PC-9 (cell line): ENCODE results near the gene SLC35G2. TPM values are rescaled to one million over a fixed set of nuclear protein-coding genes. Genes with fewer than 3 reads are reported as not detected.

Experiments used
- BruUV-seq: library from RNA; stranded (reverse); fragments of 400-500 nt; replicated peaks from 2 replicates; lab custom pipeline; 2021; lab: Mats Ljungman, UMichigan
- CTCF ChIA-PET: fragments of 300-600 bp; sonication (Branson Sonifier 250); formaldehyde crosslinking; loops from one replicate; lab custom pipeline; 2022; ENCODE audit warnings: antibody characterized with exemption; lab: Charles Lee
- POLR2A ChIA-PET: fragments of 300-600 bp; sonication (Branson Sonifier 250); formaldehyde crosslinking; loops from one replicate; lab custom pipeline; 2022; ENCODE audit warnings: antibody characterized with exemption; ENCODE audit not compliant: unreplicated experiment; lab: Charles Lee
- DNase-seq, 2 experiments: peaks; one replicate each; pipeline versions ENCODE4 v3.0.0 to v3.0.0-alpha.2; 2015 to 2022; ENCODE audit warnings: mixed read lengths in 1 of 2
- H2AFZ ChIP-seq: fragments of 200-600 bp; sonication (generic); 2 replicates; pipeline ENCODE4 v1.8.1; 2017; ENCODE audit warnings: antibody characterized with exemption
- H3F3A ChIP-seq: fragments of 200-600 bp; sonication (generic); 2 replicates; pipeline ENCODE4 v1.8.1; 2017; ENCODE audit warnings: antibody characterized with exemption, mild to moderate bottlenecking, low read depth; ENCODE audit not compliant: insufficient read depth
- H3K27ac ChIP-seq: fragments of 200-600 bp; sonication (generic); 2 replicates; pipeline ENCODE4 v1.6.1; 2016; ENCODE audit warnings: mixed run types
- H3K27me3 ChIP-seq: fragments of 200-600 bp; sonication (generic); 2 replicates; pipeline ENCODE4 v1.6.1; 2016; ENCODE audit warnings: low read depth, mixed run types; ENCODE audit not compliant: insufficient read depth
- H3K36me3 ChIP-seq: fragments of 200-600 bp; sonication (generic); 2 replicates; pipeline ENCODE4 v1.6.1; 2016; ENCODE audit warnings: low read depth, mixed run types
- H3K4me1 ChIP-seq: fragments of 200-600 bp; sonication (generic); replicated peaks from 2 replicates; pipeline ENCODE4 v1.6.1; 2016; ENCODE audit warnings: mixed run types; ENCODE audit not compliant: insufficient read depth
- H3K4me2 ChIP-seq: fragments of 200-600 bp; sonication (generic); 2 replicates; pipeline ENCODE4 v1.6.1; 2017; ENCODE audit warnings: mixed run types
- H3K4me3 ChIP-seq: fragments of 200-600 bp; sonication (generic); 2 replicates; pipeline ENCODE4 v1.6.1; 2016; ENCODE audit warnings: mixed run types
- H3K79me2 ChIP-seq: fragments of 200-600 bp; sonication (generic); 2 replicates; pipeline ENCODE4 v1.6.1; 2017; ENCODE audit warnings: low read depth, mixed run types
- H3K9me2 ChIP-seq: fragments of 200-600 bp; sonication (generic); 2 replicates; pipeline ENCODE4 v1.8.1; 2017; ENCODE audit warnings: mild to moderate bottlenecking; ENCODE audit not compliant: insufficient read depth
- H3K9me3 ChIP-seq: fragments of 200-600 bp; sonication (generic); 2 replicates; pipeline ENCODE4 v1.8.1; 2016; ENCODE audit warnings: low read depth; ENCODE audit not compliant: insufficient read depth
- H4K20me1 ChIP-seq: fragments of 200-600 bp; sonication (generic); 2 replicates; pipeline ENCODE4 v1.8.1; 2017; ENCODE audit not compliant: insufficient read depth
- CTCF ChIP-seq: fragments of 200-600 bp; sonication (generic); conservative IDR thresholded peaks from 2 replicates; pipeline ENCODE4 v1.6.1; 2017; ENCODE audit warnings: mixed run types, antibody characterized with exemption, mild to moderate bottlenecking, moderate library complexity
- EZH2 ChIP-seq: fragments of 200-600 bp; sonication (generic); IDR thresholded peaks from 2 replicates; pipeline ENCODE4 v1.8.0; 2017; ENCODE audit warnings: antibody characterized with exemption, low read depth
- intact Hi-C: fragments of 100-400 bp; cut with micrococcal nuclease; formaldehyde crosslinking; loops from one replicate; pipeline ENCODE4 v1.10.0; 2022; ENCODE audit not compliant: unreplicated experiment
- total RNA-seq: library from RNA; stranded (reverse); gene quantifications from 2 replicates; pipeline ENCODE4 v1.2.3, GENCODE V29; 2021

Gene SLC35G2
- total RNA-seq, 1 experiment from 2014 or later: 5.0 TPM

DNA sequence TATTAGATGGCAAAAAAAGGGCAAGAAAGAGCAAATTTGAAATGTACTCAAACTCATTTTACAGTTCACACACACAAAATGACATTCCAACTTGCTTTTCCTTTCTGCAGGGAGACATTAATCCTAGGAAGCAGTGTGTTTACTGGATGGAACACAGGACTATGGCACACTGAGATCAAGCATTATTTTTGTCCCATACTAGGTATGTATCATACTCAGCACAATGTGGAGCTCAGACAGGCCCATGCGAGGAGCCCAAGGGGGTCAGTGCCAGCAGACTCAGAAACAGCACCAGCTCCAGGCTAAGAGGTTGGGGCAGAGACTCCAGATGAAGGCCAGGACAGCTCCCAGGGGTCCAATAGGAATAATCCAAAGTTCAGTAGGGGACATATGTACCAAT lies 30.8 kb upstream of the SLC35G2 start:
- peaks cover 19% of the 10 kb centered on the region for H3K4me1 ChIP-seq
- TF ChIP-seq CTCF (no peak), EZH2 (no peak)
- H3K36me3 ChIP-seq: no peaks in the 10 kb centered on the region
- DNase-seq: no peak
- no peaks in the 10 kb centered on the region for H3K9me2 ChIP-seq
- peaks cover 6% of the 10 kb centered on the region; the same call in 1 of the 2 replicates for H3F3A ChIP-seq
- ChIA-PET POLR2A (no interaction called here), CTCF (no interaction called here)
- no peak overlapping the region for H3K4me3 ChIP-seq
- no peaks in the 10 kb centered on the region for H3K79me2 ChIP-seq
- intact Hi-C loops: no loop called here
- no peaks in the 10 kb centered on the region for H4K20me1 ChIP-seq
- H3K9me3 ChIP-seq: no peaks in the 10 kb centered on the region
- H3K27ac ChIP-seq: no peak overlapping the region
- H3K4me2 ChIP-seq: no peak overlapping the region
- H2AFZ ChIP-seq: no peak overlapping the region
- BruUV-seq: no TSS peak
- H3K27me3 ChIP-seq: no peaks in the 10 kb centered on the region

DNA sequence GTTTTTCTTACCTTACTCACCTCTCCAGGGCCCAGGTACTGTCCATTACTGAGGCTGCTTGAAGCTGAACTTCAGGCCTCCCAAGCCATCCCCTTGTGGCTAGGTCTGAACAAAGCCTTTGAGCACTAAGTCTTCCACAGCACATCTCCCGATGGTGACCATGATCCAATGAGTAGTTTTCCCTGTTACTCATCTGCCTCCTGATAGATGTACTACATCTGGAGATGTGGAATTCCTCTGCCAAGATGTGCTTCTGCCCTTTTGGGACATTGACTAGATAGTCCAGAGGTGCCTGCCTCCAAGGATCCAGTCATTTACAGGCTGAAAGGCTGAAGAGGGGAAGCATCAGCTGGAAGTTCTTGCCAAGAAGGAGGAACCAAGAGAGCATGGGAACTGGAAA lies 28.9 kb upstream of the SLC35G2 start:
- no peaks in the 10 kb centered on the region for H3K79me2 ChIP-seq
- peaks cover 6% of the 10 kb centered on the region; the same call in 1 of the 2 replicates for H3F3A ChIP-seq
- H3K4me3 ChIP-seq: no peak overlapping the region
- no peaks in the 10 kb centered on the region; the same call in 1 of the 2 replicates for H3K9me2 ChIP-seq
- ChIA-PET CTCF (interaction anchor here (0.6 kb wide), 1 partner anchor 536 kb away, joined by 11 read pairs; no protein-coding TSS in a partner anchor), POLR2A (no interaction called here)
- H2AFZ ChIP-seq: no peak overlapping the region
- DNase-seq: no peak
- H3K4me2 ChIP-seq: no peak overlapping the region
- no peak overlapping the region for H3K27ac ChIP-seq
- BruUV-seq: no TSS peak
- no peaks in the 10 kb centered on the region for H3K9me3 ChIP-seq
- intact Hi-C loops: no loop called here
- no peaks in the 10 kb centered on the region for H3K27me3 ChIP-seq
- TF ChIP-seq CTCF: no peak
- TF ChIP-seq EZH2: no peak
- H3K36me3 ChIP-seq: no peaks in the 10 kb centered on the region
- no peaks in the 10 kb centered on the region for H4K20me1 ChIP-seq
- peaks cover 19% of the 10 kb centered on the region for H3K4me1 ChIP-seq

DNA sequence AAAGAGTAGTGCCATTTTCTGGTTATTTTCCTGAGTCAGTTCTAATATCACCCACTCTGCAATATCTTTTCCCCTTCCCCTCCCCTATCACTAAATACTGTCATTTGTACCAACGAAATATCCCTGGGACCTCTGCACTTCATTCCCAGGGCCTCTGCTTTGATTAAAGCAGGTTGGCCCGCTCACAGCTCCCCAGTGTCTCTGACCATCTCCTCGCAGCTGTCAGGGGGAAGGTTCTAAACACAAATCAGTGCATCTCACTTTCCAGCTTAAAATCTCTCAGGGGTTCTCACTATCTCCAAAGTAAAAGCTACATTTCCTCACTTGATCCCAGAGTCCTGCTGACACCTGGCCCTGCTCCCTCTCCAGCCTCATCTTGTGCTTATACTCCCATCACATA lies 28.1 kb upstream of the SLC35G2 start:
- H3K27ac ChIP-seq: no peak overlapping the region
- intact Hi-C loops: no loop called here
- peaks cover 18% of the 10 kb centered on the region for H3K4me1 ChIP-seq
- CTCF ChIA-PET: no interaction called here
- peaks cover 6% of the 10 kb centered on the region; the same call in 1 of the 2 replicates for H3F3A ChIP-seq
- no peaks in the 10 kb centered on the region for H4K20me1 ChIP-seq
- DNase-seq: no peak
- no peaks in the 10 kb centered on the region for H3K36me3 ChIP-seq
- H3K9me2 ChIP-seq: no peaks in the 10 kb centered on the region; the same call in 1 of the 2 replicates
- H2AFZ ChIP-seq: no peak overlapping the region
- H3K79me2 ChIP-seq: no peaks in the 10 kb centered on the region
- no TSS peak for BruUV-seq
- H3K9me3 ChIP-seq: no peaks in the 10 kb centered on the region
- no peaks in the 10 kb centered on the region for H3K27me3 ChIP-seq
- H3K4me3 ChIP-seq: no peak overlapping the region
- H3K4me2 ChIP-seq: no peak overlapping the region
- POLR2A ChIA-PET: no interaction called here
- no peak for TF ChIP-seq EZH2
- TF ChIP-seq CTCF: no peak
